Breast epithelium (tissue), 3 donors: ENCODE results near the gene KLK15.

Experiments used
- CTCF ChIP-seq, 3 donors: fragments of 450-650 bp; IDR thresholded peaks; one replicate each; pipeline ENCODE4 v1.5.1; 2016 to 2017; ENCODE audit warnings: antibody characterized with exemption in 3 of 3, mild to moderate bottlenecking in 3 of 3, moderate library complexity in 3 of 3
- POLR2A ChIP-seq: fragments of 450-650 bp; IDR thresholded peaks from one replicate; pipeline ENCODE4 v1.6.1; 2016; ENCODE audit warnings: antibody characterized with exemption, mild to moderate bottlenecking, moderate library complexity
- POLR2AphosphoS5 ChIP-seq, 3 donors: sonication (generic); formaldehyde crosslinking; IDR thresholded peaks; one replicate each; pipeline ENCODE4 v1.6.1; 2017; ENCODE audit warnings: antibody characterized with exemption in 3 of 3

DNA sequence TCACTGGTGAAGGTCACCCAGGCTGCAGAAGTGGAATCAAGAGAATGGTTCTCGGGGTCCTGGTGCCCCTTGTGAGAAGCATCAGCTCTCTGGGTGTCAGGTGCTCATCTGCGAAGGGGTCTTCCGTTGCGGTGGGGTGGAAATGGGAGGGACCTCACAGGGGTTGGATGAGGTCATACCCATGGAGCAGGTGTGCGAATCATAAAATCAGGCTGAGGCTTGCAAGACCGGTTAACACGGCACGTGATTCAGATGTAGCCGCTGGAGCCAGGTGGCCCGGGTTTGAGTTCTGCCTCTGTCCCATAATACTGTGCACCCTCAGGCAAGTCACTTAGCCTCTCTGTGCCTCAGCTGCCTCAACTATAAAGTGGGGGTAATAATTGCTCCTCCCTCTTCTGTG is 3.9 kb upstream of the KLK15 start:
- no peak for TF ChIP-seq POLR2A
- TF ChIP-seq CTCF (IDR thresholded peaks at IDR 0.05) = no peak
- TF ChIP-seq POLR2AphosphoS5 (IDR thresholded peaks at IDR 0.05) = no peak
